ENCODE results near the gene REXO1. TPM values are rescaled to one million over a fixed set of nuclear protein-coding genes. Genes with fewer than 3 reads are reported as not detected.

Gene REXO1
- total RNA-seq, 6 donors from 2014 or later, result 17.0 to 106 (median 38.8) TPM

DNA sequence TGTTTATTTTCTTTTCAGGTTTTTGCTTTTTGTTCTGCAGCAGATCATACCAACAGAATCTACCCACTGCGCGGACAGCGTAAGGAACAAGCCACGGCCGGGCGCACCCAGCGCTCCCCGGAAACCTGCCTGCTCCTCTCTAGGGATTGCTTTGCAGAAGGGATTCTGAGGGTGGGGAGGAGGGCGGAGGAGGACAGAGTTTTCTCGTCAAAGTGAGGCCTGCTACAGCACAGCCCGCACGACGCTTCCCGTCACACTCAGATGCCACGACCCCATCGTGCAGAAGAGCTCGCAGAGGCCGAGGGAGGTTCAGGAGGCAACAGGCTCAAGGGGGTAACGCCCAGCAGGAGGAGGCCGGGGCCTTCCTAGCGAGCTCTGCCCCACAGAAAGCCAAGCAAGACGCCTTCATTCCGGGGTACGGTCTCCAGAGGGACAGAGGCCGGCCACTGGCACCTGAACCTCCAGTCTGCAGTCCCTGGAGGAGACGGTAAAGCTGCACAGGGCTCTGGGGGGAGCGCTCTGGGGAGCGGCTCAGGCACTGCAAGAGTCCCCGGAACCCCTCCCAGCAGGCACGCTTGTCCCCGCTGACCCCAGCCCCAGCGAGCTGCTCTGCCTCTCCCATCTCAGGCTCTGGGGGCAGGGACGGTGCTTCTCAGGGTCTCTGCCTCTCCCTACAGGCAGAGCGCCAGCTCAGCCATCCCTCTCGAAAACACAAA is 6.9 kb downstream of the REXO1 start:
- Histone ChIP-seq H3K27ac (peak overlapping the region; percentile 43 to 71 (median 53)), H3K36me3 (peaks cover 0 to 27% (median 3%) of the 10 kb centered on the region in 4 donors), H3K4me1 (peaks cover 64 to 98% (median 72%) of the 10 kb centered on the region in 4 donors), H3K27me3 (no peaks in the 10 kb centered on the region), H3K9me3 (no peaks in the 10 kb centered on the region), H3K4me3 (peak overlapping the region in 3 of 4 donors; percentile 30 to 45 (median 33))
- WGBS, 2 donors, result 60 to 69% methylated on average over 24 to 35 of the region's 35 CpGs
- DNase-seq, result peak in 1 of 2 donors; percentile 73
- no peak for ATAC-seq (ENCODE audit: low FRiP score in 2 of 2)
- TF ChIP-seq POLR2A (IDR thresholded peaks at IDR 0.05) (no peak), POLR2AphosphoS5 (IDR thresholded peaks at IDR 0.05) (no peak), EP300 (IDR thresholded peaks at IDR 0.05) (no peak)
- TF ChIP-seq, protein P1, sequence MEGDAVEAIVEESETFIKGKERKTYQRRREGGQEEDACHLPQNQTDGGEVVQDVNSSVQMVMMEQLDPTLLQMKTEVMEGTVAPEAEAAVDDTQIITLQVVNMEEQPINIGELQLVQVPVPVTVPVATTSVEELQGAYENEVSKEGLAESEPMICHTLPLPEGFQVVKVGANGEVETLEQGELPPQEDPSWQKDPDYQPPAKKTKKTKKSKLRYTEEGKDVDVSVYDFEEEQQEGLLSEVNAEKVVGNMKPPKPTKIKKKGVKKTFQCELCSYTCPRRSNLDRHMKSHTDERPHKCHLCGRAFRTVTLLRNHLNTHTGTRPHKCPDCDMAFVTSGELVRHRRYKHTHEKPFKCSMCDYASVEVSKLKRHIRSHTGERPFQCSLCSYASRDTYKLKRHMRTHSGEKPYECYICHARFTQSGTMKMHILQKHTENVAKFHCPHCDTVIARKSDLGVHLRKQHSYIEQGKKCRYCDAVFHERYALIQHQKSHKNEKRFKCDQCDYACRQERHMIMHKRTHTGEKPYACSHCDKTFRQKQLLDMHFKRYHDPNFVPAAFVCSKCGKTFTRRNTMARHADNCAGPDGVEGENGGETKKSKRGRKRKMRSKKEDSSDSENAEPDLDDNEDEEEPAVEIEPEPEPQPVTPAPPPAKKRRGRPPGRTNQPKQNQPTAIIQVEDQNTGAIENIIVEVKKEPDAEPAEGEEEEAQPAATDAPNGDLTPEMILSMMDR (IDR thresholded peaks at IDR 0.05), result no peak

- H3K36me3 ChIP-seq, result peaks cover 0 to 27% (median 3%) of the 10 kb centered on the region in 4 donors
- H3K4me3 ChIP-seq, result peak overlapping the region in 3 of 4 donors; percentile 30 to 45 (median 33)
- no peaks in the 10 kb centered on the region for H3K27me3 ChIP-seq
- TF ChIP-seq, protein P1 (IDR thresholded peaks at IDR 0.05), result no peak
- TF ChIP-seq POLR2AphosphoS5 (IDR thresholded peaks at IDR 0.05), result peak in 1 of 2 donors; percentile 29
- H3K27ac ChIP-seq, result peak overlapping the region; percentile 43 to 71 (median 53)
- H3K4me1 ChIP-seq, result peaks cover 56 to 97% (median 65%) of the 10 kb centered on the region in 4 donors
- 59 to 61% methylated on average over 18 to 19 of the region's 22 CpGs for WGBS, 2 donors
- peak in 1 of 2 donors; percentile 18 for ATAC-seq (ENCODE audit: low FRiP score in 2 of 2)
- DNase-seq, result peak in 1 of 2 donors; percentile 61
- no peaks in the 10 kb centered on the region for H3K9me3 ChIP-seq
Measured at GRCh38 chr19:1840541-1841115, 7.7 kb downstream of the REXO1 start.

DNA sequence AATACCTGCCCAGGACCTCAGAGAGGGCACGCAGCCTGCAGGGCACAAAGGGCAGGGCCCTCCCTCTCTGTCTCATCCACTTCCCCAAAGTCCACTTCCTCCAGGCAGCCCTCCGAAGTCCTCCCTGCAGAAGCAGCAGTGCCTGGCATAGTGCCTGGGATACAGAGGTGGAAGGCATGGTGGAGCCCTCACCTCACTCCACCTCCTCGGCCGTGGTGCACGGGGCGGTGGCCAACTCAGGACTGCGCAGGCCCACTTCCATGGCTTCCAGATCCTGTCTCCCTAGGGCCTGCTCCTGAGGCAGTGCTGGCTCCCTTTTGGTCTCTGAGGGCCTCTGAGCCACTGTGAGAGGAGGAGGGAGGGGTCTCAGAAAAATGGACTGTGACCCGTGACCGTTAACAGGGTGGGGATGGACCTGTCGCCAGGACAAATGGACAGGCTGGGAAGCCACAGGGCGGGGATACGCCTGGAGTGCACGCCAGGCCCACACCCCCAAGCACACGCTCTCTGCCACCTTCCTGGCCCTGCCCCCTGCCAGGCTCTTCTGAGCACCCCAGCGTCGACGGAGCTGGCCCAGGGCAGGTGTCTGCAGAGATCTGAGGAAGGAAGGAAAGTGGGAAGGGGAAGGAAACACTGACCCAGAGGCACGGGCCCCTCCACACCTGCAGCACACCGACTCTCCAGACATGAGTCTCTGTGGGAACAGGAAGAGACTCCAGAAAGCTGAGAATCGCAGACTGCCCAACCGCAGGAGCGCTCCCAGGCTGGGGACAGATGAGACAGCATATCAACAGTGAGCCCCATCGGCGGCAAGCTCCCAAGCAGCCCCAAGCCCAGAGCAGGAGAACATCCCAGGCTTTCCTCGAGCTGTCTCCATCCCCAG is 8.4 kb downstream of the REXO1 start:
- WGBS, 2 donors, result 64 to 69% methylated on average over 16 to 25 of the region's 25 CpGs
- H3K27me3 ChIP-seq, result no peaks in the 10 kb centered on the region
- no peak overlapping the region for H3K4me3 ChIP-seq
- H3K4me1 ChIP-seq, result peaks cover 51 to 97% (median 57%) of the 10 kb centered on the region in 4 donors
- peak overlapping the region; percentile 43 to 71 (median 53) for H3K27ac ChIP-seq
- ATAC-seq (ENCODE audit: low FRiP score in 2 of 2) (no peak), DNase-seq (peak in 1 of 2 donors; percentile 77)
- peaks cover 0 to 21% (median 3%) of the 10 kb centered on the region in 4 donors for H3K36me3 ChIP-seq
- TF ChIP-seq EP300 (IDR thresholded peaks at IDR 0.05) (no peak), POLR2AphosphoS5 (IDR thresholded peaks at IDR 0.05) (no peak), POLR2A (IDR thresholded peaks at IDR 0.05) (no peak)
- TF ChIP-seq, protein P1 (IDR thresholded peaks at IDR 0.05), result no peak
- H3K9me3 ChIP-seq, result no peaks in the 10 kb centered on the region

DNA sequence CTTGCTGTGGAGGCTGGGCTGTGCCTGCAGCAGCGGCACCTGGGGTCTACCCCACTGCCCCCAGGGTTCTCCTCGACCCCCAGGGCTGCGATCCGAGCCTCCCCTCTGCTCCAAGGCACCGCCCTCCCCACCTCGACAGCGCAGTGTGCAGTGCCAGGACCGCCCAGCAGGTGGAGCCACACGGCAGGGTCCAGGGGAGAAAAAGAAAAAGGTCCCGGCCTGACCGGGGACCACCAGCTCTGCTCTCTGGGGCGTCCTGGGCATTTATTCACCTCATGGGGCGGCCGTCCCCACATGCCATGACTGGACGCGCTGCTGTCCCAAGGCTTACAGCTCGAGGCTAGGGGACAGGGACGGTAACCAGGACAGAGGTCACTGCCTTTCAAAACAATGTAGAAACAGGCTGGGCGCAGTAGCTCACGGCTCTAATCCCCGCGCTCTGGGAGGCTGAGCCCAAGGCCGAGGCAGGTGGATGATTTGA is 10.6 kb downstream of the REXO1 start:
- peak in 1 of 2 donors; percentile 92 for DNase-seq
- peaks cover 29 to 93% (median 52%) of the 10 kb centered on the region in 4 donors for H3K4me1 ChIP-seq
- H3K4me3 ChIP-seq, result no peak overlapping the region
- no peaks in the 10 kb centered on the region for H3K27me3 ChIP-seq
- peaks cover 0 to 14% (median 5%) of the 10 kb centered on the region in 4 donors for H3K36me3 ChIP-seq
- H3K9me3 ChIP-seq, result no peaks in the 10 kb centered on the region
- no peak for TF ChIP-seq POLR2AphosphoS5 (IDR thresholded peaks at IDR 0.05)
- TF ChIP-seq, protein P1 (IDR thresholded peaks at IDR 0.05), result peak; percentile 78 to 90 (median 86)
- TF ChIP-seq EP300 (IDR thresholded peaks at IDR 0.05), result no peak
- TF ChIP-seq POLR2A (IDR thresholded peaks at IDR 0.05), result no peak
- ATAC-seq (ENCODE audit: low FRiP score in 2 of 2), result peak; percentile 58 to 68
- WGBS, 2 donors, result 49 to 62% methylated on average over 13 to 20 of the region's 23 CpGs
- H3K27ac ChIP-seq, result peak overlapping the region in 2 of 4 donors; percentile 22 to 55
